ENCODE results near the gene MRPL19. TPM values are rescaled to one million over a fixed set of nuclear protein-coding genes. Genes with fewer than 3 reads are reported as not detected.

The MRPL19 gene
- total RNA-seq, 1 experiment from 2014 or later: 73.0 TPM

GRCh38 chr2:75675908-75676307 lies 29.3 kb downstream of the MRPL19 start:
- no peak overlapping the region for H3T11ph ChIP-seq (ENCODE audit: low read length)
- H3K4me3 Mint-ChIP-seq: no peak overlapping the region
- no peak overlapping the region for H2BK5ac ChIP-seq (ENCODE audit: insufficient read length, low read length)
- H2BK120ac ChIP-seq (ENCODE audit: low read depth, low read length, poor library complexity, severe bottlenecking): no peak overlapping the region
- H4K20me1 ChIP-seq (ENCODE audit: control insufficient read depth, insufficient read depth, insufficient read length): no peaks in the 10 kb centered on the region
- no peak for DNase-seq
- TF ChIP-seq CTCF (conservative IDR thresholded peaks at IDR 0.05): no peak
- no peak overlapping the region for H3K4ac ChIP-seq (ENCODE audit: low read depth, low read length)
- no peaks in the 10 kb centered on the region for H3K27me3 ChIP-seq (ENCODE audit: insufficient read depth, low read length)
- H4K8ac ChIP-seq (replicated peaks; ENCODE audit: insufficient read length, low read depth, low read length): no peak overlapping the region
- peaks cover 5 to 37% (median 22%) of the 10 kb centered on the region in 3 experiments; a peak in 6 of 7 replicates for H3K36me3 Mint-ChIP-seq (ENCODE audit: insufficient read depth in 1 of 3, low read depth in 3 of 3)
- H3K9me3 Mint-ChIP-seq: no peaks in the 10 kb centered on the region
- H3K27ac ChIP-seq (ENCODE audit: insufficient read length, low read depth, low read length): no peak overlapping the region
- H3K4me1 ChIP-seq (ENCODE audit: insufficient read depth, low read length): no peaks in the 10 kb centered on the region
- H3K23ac ChIP-seq (ENCODE audit: insufficient read length, low read depth, low read length): no peak overlapping the region
- H3K27me3 Mint-ChIP-seq (ENCODE audit: low read depth): no peaks in the 10 kb centered on the region
- no peak overlapping the region for H2BK15ac ChIP-seq (ENCODE audit: low read depth, low read length)
- H3K27ac Mint-ChIP-seq: no peak overlapping the region
- no peak overlapping the region for H3K4me2 ChIP-seq (ENCODE audit: insufficient read depth, insufficient read length, low read length)
- H3K79me1 ChIP-seq (ENCODE audit: insufficient read depth, low read depth, low read length, poor library complexity, severe bottlenecking): no peaks in the 10 kb centered on the region
- H3K79me2 ChIP-seq (ENCODE audit: insufficient read depth, low read length): no peaks in the 10 kb centered on the region
- no peak overlapping the region for H3K18ac ChIP-seq (ENCODE audit: insufficient read length, low read depth, low read length)
- H4K91ac ChIP-seq (ENCODE audit: insufficient read length, low read depth, low read length): no peak overlapping the region
- no peak overlapping the region for H3K9ac ChIP-seq (ENCODE audit: extremely low read depth, insufficient read length, low read length)
- H2BK12ac ChIP-seq (ENCODE audit: insufficient read length, low read depth, low read length): no peak overlapping the region
- no peaks in the 10 kb centered on the region for H3K23me2 ChIP-seq (ENCODE audit: insufficient read length, low read depth, low read length, poor library complexity, severe bottlenecking)
- no peak overlapping the region for H4K5ac ChIP-seq (ENCODE audit: insufficient read length, low read depth, low read length)
- no peak overlapping the region for H2AK5ac ChIP-seq (ENCODE audit: insufficient read length, low read length)
- H3K4me1 Mint-ChIP-seq: no peaks in the 10 kb centered on the region
- no peak overlapping the region for H2AFZ ChIP-seq (ENCODE audit: low read length)
- H3K56ac ChIP-seq (ENCODE audit: insufficient read length, low read depth, low read length): no peak overlapping the region
- no peaks in the 10 kb centered on the region for H3K9me3 ChIP-seq (ENCODE audit: control insufficient read depth, low read depth, low read length)
- WGBS (ENCODE audit: extremely low coverage, insufficient read length, low lambda C conversion rate): 100% methylated on average over 3 of the region's 3 CpGs
- H3K14ac ChIP-seq (ENCODE audit: insufficient read depth, low read length): no peak overlapping the region
- H2BK20ac ChIP-seq (ENCODE audit: low read depth, low read length, poor library complexity, severe bottlenecking): no peak overlapping the region
